ENCODE results near the gene MED13.

GRCh38 chr17:62083651-62084050, 18.6 kb upstream of the MED13 start:
- TF ChIP-seq POLR2A (IDR thresholded peaks at IDR 0.05) (no peak), EP300 (IDR thresholded peaks at IDR 0.05) (no peak), POLR2AphosphoS5 (IDR thresholded peaks at IDR 0.05) (no peak)
- TF ChIP-seq, protein P1, sequence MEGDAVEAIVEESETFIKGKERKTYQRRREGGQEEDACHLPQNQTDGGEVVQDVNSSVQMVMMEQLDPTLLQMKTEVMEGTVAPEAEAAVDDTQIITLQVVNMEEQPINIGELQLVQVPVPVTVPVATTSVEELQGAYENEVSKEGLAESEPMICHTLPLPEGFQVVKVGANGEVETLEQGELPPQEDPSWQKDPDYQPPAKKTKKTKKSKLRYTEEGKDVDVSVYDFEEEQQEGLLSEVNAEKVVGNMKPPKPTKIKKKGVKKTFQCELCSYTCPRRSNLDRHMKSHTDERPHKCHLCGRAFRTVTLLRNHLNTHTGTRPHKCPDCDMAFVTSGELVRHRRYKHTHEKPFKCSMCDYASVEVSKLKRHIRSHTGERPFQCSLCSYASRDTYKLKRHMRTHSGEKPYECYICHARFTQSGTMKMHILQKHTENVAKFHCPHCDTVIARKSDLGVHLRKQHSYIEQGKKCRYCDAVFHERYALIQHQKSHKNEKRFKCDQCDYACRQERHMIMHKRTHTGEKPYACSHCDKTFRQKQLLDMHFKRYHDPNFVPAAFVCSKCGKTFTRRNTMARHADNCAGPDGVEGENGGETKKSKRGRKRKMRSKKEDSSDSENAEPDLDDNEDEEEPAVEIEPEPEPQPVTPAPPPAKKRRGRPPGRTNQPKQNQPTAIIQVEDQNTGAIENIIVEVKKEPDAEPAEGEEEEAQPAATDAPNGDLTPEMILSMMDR (IDR thresholded peaks at IDR 0.05): no peak

All from gastroesophageal sphincter (tissue), 3 donors.